Loucy (cell line): ENCODE results near the gene CASK.

Experiments used
- EZH2phosphoT487 ChIP-seq: fragments of 200-600 bp; IDR thresholded peaks from 2 replicates; pipeline ENCODE4 v1.6.1; 2018; ENCODE audit warnings: antibody characterized with exemption, mild to moderate bottlenecking, moderate library complexity, borderline replicate concordance
- TF ChIP-seq, protein P1 (sequence below): fragments of 200-600 bp; sonication (generic); conservative IDR thresholded peaks from 2 replicates; pipeline ENCODE4 v1.5.1; 2014; ENCODE audit warnings: mild to moderate bottlenecking, antibody characterized with exemption, low read length

GRCh38 chrX:41553688-41554087 lies 369.7 kb downstream of the CASK start:
- TF ChIP-seq, protein P1, sequence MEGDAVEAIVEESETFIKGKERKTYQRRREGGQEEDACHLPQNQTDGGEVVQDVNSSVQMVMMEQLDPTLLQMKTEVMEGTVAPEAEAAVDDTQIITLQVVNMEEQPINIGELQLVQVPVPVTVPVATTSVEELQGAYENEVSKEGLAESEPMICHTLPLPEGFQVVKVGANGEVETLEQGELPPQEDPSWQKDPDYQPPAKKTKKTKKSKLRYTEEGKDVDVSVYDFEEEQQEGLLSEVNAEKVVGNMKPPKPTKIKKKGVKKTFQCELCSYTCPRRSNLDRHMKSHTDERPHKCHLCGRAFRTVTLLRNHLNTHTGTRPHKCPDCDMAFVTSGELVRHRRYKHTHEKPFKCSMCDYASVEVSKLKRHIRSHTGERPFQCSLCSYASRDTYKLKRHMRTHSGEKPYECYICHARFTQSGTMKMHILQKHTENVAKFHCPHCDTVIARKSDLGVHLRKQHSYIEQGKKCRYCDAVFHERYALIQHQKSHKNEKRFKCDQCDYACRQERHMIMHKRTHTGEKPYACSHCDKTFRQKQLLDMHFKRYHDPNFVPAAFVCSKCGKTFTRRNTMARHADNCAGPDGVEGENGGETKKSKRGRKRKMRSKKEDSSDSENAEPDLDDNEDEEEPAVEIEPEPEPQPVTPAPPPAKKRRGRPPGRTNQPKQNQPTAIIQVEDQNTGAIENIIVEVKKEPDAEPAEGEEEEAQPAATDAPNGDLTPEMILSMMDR: no peak
- TF ChIP-seq EZH2phosphoT487: no peak
